ENCODE data around the gene TPSD1. TPM values are rescaled to one million over a fixed set of nuclear protein-coding genes. Genes with fewer than 3 reads are reported as not detected.
A peak's percentile ranks its signal among the peaks of the same experiment; 100 is the strongest.

The TPSD1 gene
- total and polyA plus RNA-seq, 9 of the 15 experiments (the other 6 are each of a cell fraction or from before 2014, with no cell fraction given): not detected

DNA sequence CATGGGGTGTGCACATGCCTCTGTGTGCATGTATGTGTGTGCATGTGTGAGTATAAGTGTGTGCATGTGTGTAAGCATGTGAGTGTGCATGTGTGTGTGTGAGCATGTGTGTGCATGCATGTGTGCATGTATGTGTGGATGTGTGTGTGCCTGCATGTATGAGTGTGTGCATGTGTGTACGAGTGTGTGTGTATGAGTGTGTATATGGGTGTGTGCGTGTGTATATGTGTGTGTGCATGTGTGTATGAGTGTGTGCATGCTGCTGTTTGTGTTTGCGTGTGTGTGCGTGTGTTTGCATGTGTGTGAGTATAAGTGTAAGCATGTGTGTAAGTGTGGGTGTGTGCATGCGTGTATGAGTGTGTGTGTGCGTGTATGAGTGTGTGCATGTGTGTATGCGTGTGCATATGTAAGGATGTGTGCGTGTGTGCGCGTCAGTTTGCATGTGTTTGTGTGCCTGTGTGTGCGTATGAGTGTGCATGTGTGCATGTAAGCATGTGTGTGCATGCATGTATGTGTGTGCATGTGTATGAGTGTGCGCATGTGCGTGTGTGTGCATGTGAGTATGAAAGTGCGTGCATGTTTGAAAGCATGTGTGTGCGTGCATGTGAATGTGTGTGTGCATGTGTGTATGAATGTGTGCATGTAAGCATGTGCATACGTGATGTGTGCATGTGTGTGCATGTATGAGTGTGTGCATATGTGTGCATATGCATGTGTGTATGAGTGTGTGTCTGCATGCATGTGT, 8.6 kb downstream of the TPSD1 start:
- ChIA-PET POLR2A (no interaction called here), CTCF (ENCODE audit: low intra/inter-chr PET ratio) (no interaction called here)
- Histone ChIP-seq H3K27me3 (ENCODE audit: control insufficient read depth in 2 of 2, insufficient read depth in 2 of 2, low read length in 2 of 2) (peaks cover 19 to 47% of the 10 kb centered on the region in 2 experiments; a peak in 4 of 5 replicates), H3K36me3 (ENCODE audit: control insufficient read depth, insufficient read depth, low read length) (no peaks in the 10 kb centered on the region), H3K79me2 (ENCODE audit: control insufficient read depth, insufficient read depth, low read length) (no peaks in the 10 kb centered on the region), H3K9me1 (ENCODE audit: control insufficient read depth, insufficient read depth, low read length) (peaks cover 3% of the 10 kb centered on the region), H3K9me3 (replicated peaks; ENCODE audit: control insufficient read depth, insufficient read depth, low read depth, low read length) (peaks cover 7% of the 10 kb centered on the region; the same call in 1 of the 2 replicates), H2AFZ (ENCODE audit: low read depth, low read length) (no peak overlapping the region), H3K4me2 (ENCODE audit: insufficient read depth, low read length) (no peak overlapping the region), H3K9ac (ENCODE audit: insufficient read depth in 1 of 2, low read depth in 2 of 2, low read length in 2 of 2) (no peak overlapping the region), H3K4me1 (replicated peaks in 1 of 2; ENCODE audit: control insufficient read depth in 2 of 2, insufficient read depth in 2 of 2, low read length in 2 of 2) (peaks cover 3 to 38% of the 10 kb centered on the region in 2 experiments; a peak in 3 of 5 replicates), H3K27ac (ENCODE audit: extremely low read depth, low read depth, low read length) (no peak overlapping the region), H3K4me3 (no peak overlapping the region), H4K20me1 (replicated peaks; ENCODE audit: control insufficient read depth, insufficient read depth, low read length) (no peaks in the 10 kb centered on the region)
- TF ChIP-seq, protein P1, sequence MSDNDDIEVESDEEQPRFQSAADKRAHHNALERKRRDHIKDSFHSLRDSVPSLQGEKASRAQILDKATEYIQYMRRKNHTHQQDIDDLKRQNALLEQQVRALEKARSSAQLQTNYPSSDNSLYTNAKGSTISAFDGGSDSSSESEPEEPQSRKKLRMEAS (CRISPR knock-in tag; IDR thresholded peaks at IDR 0.05): peak; percentile 20; the same call in 1 of the 2 replicates
- no peak for TF ChIP-seq NBN (IDR thresholded peaks at IDR 0.05; ENCODE audit: low read depth)
- no peak for TF ChIP-seq TBP (optimal IDR thresholded peaks at IDR 0.05; ENCODE audit: low read depth, low read length)
- TF ChIP-seq, protein P2, sequence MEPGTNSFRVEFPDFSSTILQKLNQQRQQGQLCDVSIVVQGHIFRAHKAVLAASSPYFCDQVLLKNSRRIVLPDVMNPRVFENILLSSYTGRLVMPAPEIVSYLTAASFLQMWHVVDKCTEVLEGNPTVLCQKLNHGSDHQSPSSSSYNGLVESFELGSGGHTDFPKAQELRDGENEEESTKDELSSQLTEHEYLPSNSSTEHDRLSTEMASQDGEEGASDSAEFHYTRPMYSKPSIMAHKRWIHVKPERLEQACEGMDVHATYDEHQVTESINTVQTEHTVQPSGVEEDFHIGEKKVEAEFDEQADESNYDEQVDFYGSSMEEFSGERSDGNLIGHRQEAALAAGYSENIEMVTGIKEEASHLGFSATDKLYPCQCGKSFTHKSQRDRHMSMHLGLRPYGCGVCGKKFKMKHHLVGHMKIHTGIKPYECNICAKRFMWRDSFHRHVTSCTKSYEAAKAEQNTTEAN (CRISPR knock-in tag; IDR thresholded peaks at IDR 0.05): peak; percentile 100
- no peak for TF ChIP-seq SAFB (IDR thresholded peaks at IDR 0.05; ENCODE audit: borderline replicate concordance, low read depth, low read length)
- in situ Hi-C loops (cut with MboI) (no loop called here), intact Hi-C loops (cut with micrococcal nuclease) (no loop called here)
- no peak for DNase-seq (ENCODE audit: extremely low read depth in 1 of 4, low spot score in 3 of 4)
- WGBS (ENCODE audit: insufficient coverage, low coverage, missing lambda C conversion rate): 54% methylated on average over 14 of the region's 16 CpGs
- FAIRE-seq: no peak
- no TSS peak for BruUV-seq (replicated peaks)
- no peak for ATAC-seq
